Neural progenitor cell (in vitro differentiated cells): Measurements from ENCODE around the gene NOVA2. TPM values are rescaled to one million over a fixed set of nuclear protein-coding genes. Genes with fewer than 3 reads are reported as not detected.

Experiments used
- DNase-seq: peaks from one replicate; pipeline ENCODE4 v3.0.0-alpha.2; 2016; ENCODE audit warnings: low spot score
- H2AFZ ChIP-seq: fragments of 200-600 bp; sonication (generic); replicated peaks from 2 replicates; pipeline ENCODE4 v1.6.1; 2016; ENCODE audit warnings: antibody characterized with exemption
- H3F3A ChIP-seq: fragments of 200-600 bp; sonication (generic); 2 replicates; pipeline ENCODE4 v1.6.1; 2016; ENCODE audit warnings: antibody characterized with exemption, low read depth
- H3K27ac ChIP-seq: fragments of 200-600 bp; sonication (generic); 2 replicates; pipeline ENCODE4 v1.5.1; 2016; ENCODE audit warnings: mild to moderate bottlenecking
- H3K27me3 ChIP-seq: fragments of 200-600 bp; sonication (generic); 2 replicates; pipeline ENCODE4 v1.6.1; 2016; ENCODE audit warnings: mild to moderate bottlenecking, moderate library complexity
- H3K36me3 ChIP-seq: fragments of 200-600 bp; sonication (generic); 2 replicates; pipeline ENCODE4 v1.5.1; 2016
- H3K4me1 ChIP-seq: fragments of 200-600 bp; sonication (generic); 2 replicates; pipeline ENCODE4 v1.6.1; 2016; ENCODE audit warnings: mixed run types
- H3K4me2 ChIP-seq: fragments of 200-600 bp; sonication (generic); 2 replicates; pipeline ENCODE4 v1.6.1; 2016
- H3K4me3 ChIP-seq: fragments of 200-600 bp; sonication (generic); 2 replicates; pipeline ENCODE4 v1.5.1; 2016
- H3K79me2 ChIP-seq: fragments of 200-600 bp; sonication (generic); 2 replicates; pipeline ENCODE4 v1.6.1; 2016; ENCODE audit warnings: low read depth
- H3K9ac ChIP-seq: fragments of 200-600 bp; sonication (generic); 2 replicates; pipeline ENCODE4 v1.6.1; 2016
- H3K9me3 ChIP-seq: fragments of 200-600 bp; sonication (generic); 2 replicates; pipeline ENCODE4 v1.5.1; 2016; ENCODE audit warnings: low read depth
- H4K20me1 ChIP-seq: fragments of 200-600 bp; sonication (generic); 2 replicates; pipeline ENCODE4 v1.6.1; 2016; ENCODE audit warnings: low read depth
- H3K27ac Mint-ChIP-seq: 3 replicates; pipeline ENCODE4 v1.8.0; 2021; ENCODE audit warnings: mixed read lengths
- H3K27me3 Mint-ChIP-seq: 2 replicates; pipeline ENCODE4 v1.8.0; 2022; ENCODE audit warnings: low read depth, mild to moderate bottlenecking, inconsistent platforms, moderate library complexity, mixed read lengths; ENCODE audit not compliant: insufficient read depth
- H3K36me3 Mint-ChIP-seq: 3 replicates; pipeline ENCODE4 v1.8.0; 2021; ENCODE audit warnings: mixed read lengths
- H3K4me1 Mint-ChIP-seq: 3 replicates; pipeline ENCODE4 v1.8.0; 2021; ENCODE audit warnings: mixed read lengths
- H3K4me3 Mint-ChIP-seq: 3 replicates; pipeline ENCODE4 v1.8.0; 2021; ENCODE audit warnings: mild to moderate bottlenecking, moderate library complexity, mixed read lengths
- H3K9me3 Mint-ChIP-seq: 3 replicates; pipeline ENCODE4 v1.8.0; 2020; ENCODE audit warnings: mixed read lengths
- CTCF ChIP-seq: fragments of 200-600 bp; sonication (generic); IDR thresholded peaks from 2 replicates; pipeline ENCODE4 v1.5.1; 2017; ENCODE audit warnings: antibody characterized with exemption, mild to moderate bottlenecking
- EZH2 ChIP-seq: fragments of 200-600 bp; sonication (generic); IDR thresholded peaks from 2 replicates; pipeline ENCODE4 v1.6.1; 2017; ENCODE audit warnings: antibody characterized with exemption, mild to moderate bottlenecking, moderate library complexity
- EZH2phosphoT487 ChIP-seq: fragments of 200-600 bp; sonication (generic); IDR thresholded peaks from 2 replicates; pipeline ENCODE4 v1.6.1; 2017; ENCODE audit warnings: antibody characterized with exemption
- total RNA-seq: library from RNA; depleted of rRNA; stranded (reverse); fragments of >200 nt; gene quantifications from 2 replicates; pipeline ENCODE4 v1.2.3, GENCODE V29; 2015; ENCODE audit warnings: low replicate concordance

NOVA2 gene
- total RNA-seq, 1 donor from 2014 or later, result 3.9 TPM

- H2AFZ ChIP-seq, result no peak overlapping the region
- H3K4me3 ChIP-seq, result peak overlapping the region; percentile 66
Observed at GRCh38 chr19:45999653-46000121, 26.0 kb upstream of the NOVA2 start.

GRCh38 chr19:45998834-45999233, 25.2 kb upstream of the NOVA2 start:
- no peak overlapping the region for H3K4me2 ChIP-seq
- peak overlapping the region; percentile 65 for H3K4me3 Mint-ChIP-seq

More at GRCh38 chr19:45999653-46000121, 26.0 kb upstream of the NOVA2 start:
- Mint-ChIP-seq H3K9me3 (no peaks in the 10 kb centered on the region), H3K27ac (peak overlapping the region; percentile 59), H3K4me1 (peaks cover 32% of the 10 kb centered on the region), H3K4me3 (peak overlapping the region; percentile 85), H3K27me3 (peaks cover 15% of the 10 kb centered on the region), H3K36me3 (no peaks in the 10 kb centered on the region)
- Histone ChIP-seq H3K9me3 (no peaks in the 10 kb centered on the region), H3K36me3 (no peaks in the 10 kb centered on the region), H3K4me1 (peaks cover 11% of the 10 kb centered on the region), H4K20me1 (peaks cover 14% of the 10 kb centered on the region), H3K27me3 (peaks cover 7% of the 10 kb centered on the region), H3K9ac (no peak overlapping the region), H3K27ac (no peak overlapping the region), H3F3A (peaks cover 15% of the 10 kb centered on the region), H3K79me2 (peaks cover 25% of the 10 kb centered on the region), H3K4me2 (peak overlapping the region; percentile 96)
- TF ChIP-seq CTCF (no peak), EZH2 (no peak), EZH2phosphoT487 (no peak)
- DNase-seq, result peak; percentile 78

GRCh38 chr19:45996933-45997332, 23.3 kb upstream of the NOVA2 start:
- H4K20me1 ChIP-seq, result peaks cover 14% of the 10 kb centered on the region
- no peaks in the 10 kb centered on the region for H3K36me3 Mint-ChIP-seq
- no peak overlapping the region for H3K4me3 Mint-ChIP-seq
- peaks cover 23% of the 10 kb centered on the region for H3K79me2 ChIP-seq
- DNase-seq, result no peak
- peaks cover 20% of the 10 kb centered on the region for H3F3A ChIP-seq
- H3K4me1 ChIP-seq, result peaks cover 11% of the 10 kb centered on the region
- no peak overlapping the region for H3K4me2 ChIP-seq
- peaks cover 15% of the 10 kb centered on the region for H3K27me3 Mint-ChIP-seq
- H3K9me3 Mint-ChIP-seq, result no peaks in the 10 kb centered on the region
- H3K4me1 Mint-ChIP-seq, result peaks cover 32% of the 10 kb centered on the region
- no peak overlapping the region for H3K4me3 ChIP-seq
- peaks cover 7% of the 10 kb centered on the region for H3K27me3 ChIP-seq
- no peaks in the 10 kb centered on the region for H3K36me3 ChIP-seq
- H3K27ac ChIP-seq, result no peak overlapping the region
- H3K27ac Mint-ChIP-seq, result no peak overlapping the region
- H3K9me3 ChIP-seq, result no peaks in the 10 kb centered on the region
- no peak overlapping the region for H2AFZ ChIP-seq
- TF ChIP-seq CTCF, result no peak
- no peak for TF ChIP-seq EZH2phosphoT487
- TF ChIP-seq EZH2, result no peak
- H3K9ac ChIP-seq, result no peak overlapping the region

More at GRCh38 chr19:45998834-45999233, 25.2 kb upstream of the NOVA2 start:
- Histone ChIP-seq H3K36me3 (no peaks in the 10 kb centered on the region), H3K4me3 (no peak overlapping the region), H3K27me3 (peaks cover 7% of the 10 kb centered on the region), H4K20me1 (peaks cover 14% of the 10 kb centered on the region), H3K9ac (no peak overlapping the region), H3K9me3 (no peaks in the 10 kb centered on the region), H2AFZ (no peak overlapping the region), H3K4me1 (peaks cover 11% of the 10 kb centered on the region), H3K27ac (no peak overlapping the region), H3F3A (peaks cover 15% of the 10 kb centered on the region), H3K79me2 (peaks cover 25% of the 10 kb centered on the region)
- H3K4me1 Mint-ChIP-seq, result peaks cover 32% of the 10 kb centered on the region
- peaks cover 15% of the 10 kb centered on the region for H3K27me3 Mint-ChIP-seq
- H3K27ac Mint-ChIP-seq, result no peak overlapping the region
- no peak for DNase-seq
- TF ChIP-seq EZH2, result no peak
- TF ChIP-seq EZH2phosphoT487, result no peak
- no peak for TF ChIP-seq CTCF
- no peaks in the 10 kb centered on the region for H3K36me3 Mint-ChIP-seq
- no peaks in the 10 kb centered on the region for H3K9me3 Mint-ChIP-seq
